ENCODE data around the gene DLX4.

DNA sequence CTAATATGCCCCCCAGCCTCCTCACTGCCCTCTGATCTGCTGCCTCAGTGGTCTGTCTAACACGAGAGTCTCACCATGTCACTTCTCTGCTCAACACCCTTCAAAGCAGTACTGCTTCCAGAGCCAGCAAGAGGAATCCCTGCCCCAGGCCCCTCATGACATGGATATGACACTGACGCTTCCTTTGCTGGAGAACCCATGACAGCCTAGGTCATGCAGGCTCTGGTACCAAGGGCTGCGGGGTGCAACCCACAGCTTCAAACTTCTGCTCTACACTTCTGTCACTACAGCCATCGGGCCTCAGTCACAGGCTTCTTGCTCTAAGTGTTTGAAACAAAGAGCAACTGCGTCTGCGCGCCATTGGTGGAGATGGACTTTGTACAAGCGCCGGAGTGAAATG is 32.6 kb upstream of the DLX4 start:
- TF ChIP-seq BACH2 (CRISPR knock-in tag; IDR thresholded peaks at IDR 0.05; ENCODE audit: borderline replicate concordance) (no peak), ZFP30 (CRISPR knock-in tag; IDR thresholded peaks at IDR 0.05) (no peak), ARNTL (CRISPR knock-in tag; IDR thresholded peaks at IDR 0.05; ENCODE audit: borderline replicate concordance, low read depth) (no peak)
- TF ChIP-seq, protein P1, sequence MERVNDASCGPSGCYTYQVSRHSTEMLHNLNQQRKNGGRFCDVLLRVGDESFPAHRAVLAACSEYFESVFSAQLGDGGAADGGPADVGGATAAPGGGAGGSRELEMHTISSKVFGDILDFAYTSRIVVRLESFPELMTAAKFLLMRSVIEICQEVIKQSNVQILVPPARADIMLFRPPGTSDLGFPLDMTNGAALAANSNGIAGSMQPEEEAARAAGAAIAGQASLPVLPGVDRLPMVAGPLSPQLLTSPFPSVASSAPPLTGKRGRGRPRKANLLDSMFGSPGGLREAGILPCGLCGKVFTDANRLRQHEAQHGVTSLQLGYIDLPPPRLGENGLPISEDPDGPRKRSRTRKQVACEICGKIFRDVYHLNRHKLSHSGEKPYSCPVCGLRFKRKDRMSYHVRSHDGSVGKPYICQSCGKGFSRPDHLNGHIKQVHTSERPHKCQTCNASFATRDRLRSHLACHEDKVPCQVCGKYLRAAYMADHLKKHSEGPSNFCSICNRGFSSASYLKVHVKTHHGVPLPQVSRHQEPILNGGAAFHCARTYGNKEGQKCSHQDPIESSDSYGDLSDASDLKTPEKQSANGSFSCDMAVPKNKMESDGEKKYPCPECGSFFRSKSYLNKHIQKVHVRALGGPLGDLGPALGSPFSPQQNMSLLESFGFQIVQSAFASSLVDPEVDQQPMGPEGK (CRISPR knock-in tag; IDR thresholded peaks at IDR 0.05; ENCODE audit: borderline replicate concordance): no peak
